ENCODE results near the gene NUDT2.
"Not testable (repeated sequence)": the region's sequence is repeated elsewhere in the genome, so short reads cannot be mapped to it uniquely, and the experiment has no call there.

GRCh38 chr9:34352122-34352652 is 22.8 kb downstream of the NUDT2 start:
- not testable (repeated sequence) for TF ChIP-seq EZH2 (IDR thresholded peaks at IDR 0.05; ENCODE audit: borderline replicate concordance); CTCF (IDR thresholded peaks at IDR 0.05; ENCODE audit: poor library complexity)

Measured in hepatocyte (in vitro differentiated cells).